NCI-H2029 treated with DMSO at 0.1 percent for 48 hours (cell line): ENCODE data around the gene CDSN.
"Not testable (repeated sequence)": the region's sequence is repeated elsewhere in the genome, so short reads cannot be mapped to it uniquely, and the experiment has no call there.

Experiments
- DNase-seq: peaks from one replicate; lab custom pipeline; 2025; lab: John Stamatoyannopoulos, UW

The CDSN gene

GRCh38 chr6:31083742-31084354 lies 36.4 kb downstream of the CDSN start:
- DNase-seq: no peak

GRCh38 chr6:31081872-31082271 lies 38.4 kb downstream of the CDSN start:
- no peak for DNase-seq

- peak; percentile 24 for DNase-seq
Measured at GRCh38 chr6:31079656-31080261, 40.5 kb downstream of the CDSN start.

GRCh38 chr6:31076611-31077010 lies 43.6 kb downstream of the CDSN start:
- DNase-seq: no peak

- DNase-seq: no peak
Measured at GRCh38 chr6:31075528-31075927, 44.7 kb downstream of the CDSN start.

- DNase-seq: no peak
Measured at GRCh38 chr6:31074401-31074800, 45.8 kb downstream of the CDSN start.

GRCh38 chr6:31070711-31071197 lies 49.5 kb downstream of the CDSN start:
- DNase-seq: no peak

- DNase-seq: peak; percentile 69
Measured at GRCh38 chr6:31068669-31069340, 51.4 kb downstream of the CDSN start.

GRCh38 chr6:31067891-31068668 lies 52.2 kb downstream of the CDSN start:
- not testable (repeated sequence) for DNase-seq

GRCh38 chr6:31067028-31067427 lies 53.2 kb downstream of the CDSN start:
- not testable (repeated sequence) for DNase-seq

GRCh38 chr6:31065556-31065955 lies 54.7 kb downstream of the CDSN start:
- DNase-seq: no peak
